ENCODE measurements around the gene ACBD4. TPM values are rescaled to one million over a fixed set of nuclear protein-coding genes. Genes with fewer than 3 reads are reported as not detected.
"Not testable (repeated sequence)": the region's sequence is repeated elsewhere in the genome, so short reads cannot be mapped to it uniquely, and the experiment has no call there.

ACBD4 gene
- total RNA-seq, 4 donors from 2014 or later: 24.9 to 96.1 (median 38.6) TPM

GRCh38 chr17:45123076-45123770, 12.3 kb upstream of the ACBD4 start:
- H3K9me3 ChIP-seq: no peaks in the 10 kb centered on the region
- peaks cover 0 to 8% (median 0%) of the 10 kb centered on the region in 4 donors for H3K36me3 ChIP-seq
- WGBS, 2 donors (ENCODE audit: low coverage in 1 of 2): 89 to 90% methylated on average over 2 to 6 of the region's 6 CpGs
- peaks cover 38 to 57% (median 47%) of the 10 kb centered on the region in 4 donors for H3K4me1 ChIP-seq
- H3K4me3 ChIP-seq: no peak overlapping the region
- TF ChIP-seq POLR2AphosphoS5 (IDR thresholded peaks at IDR 0.05) (no peak), CTCF (IDR thresholded peaks at IDR 0.05) (no peak), EP300 (IDR thresholded peaks at IDR 0.05; ENCODE audit: low read depth) (no peak), POLR2A (IDR thresholded peaks at IDR 0.05) (no peak)
- H3K27me3 ChIP-seq: no peaks in the 10 kb centered on the region
- DNase-seq: no peak
- in situ Hi-C loops (cut with MboI; ENCODE audit: low pct_ligation_motif_present in 1 of 4, low pct_unique_long_range_greater_than_20kb in 1 of 4, low sequenced_read_pairs in 3 of 4): no loop called here
- peak overlapping the region; percentile 74 to 77 (median 76) for H3K27ac ChIP-seq
- intact Hi-C loops (cut with DNase I; ENCODE audit: low total_unique reads): no loop called here

- Histone ChIP-seq H3K4me1 (peaks cover 47 to 67% (median 56%) of the 10 kb centered on the region in 4 donors), H3K27ac (peak overlapping the region; percentile 74 to 77 (median 76)), H3K4me3 (no peak overlapping the region), H3K27me3 (no peaks in the 10 kb centered on the region), H3K9me3 (no peaks in the 10 kb centered on the region), H3K36me3 (peaks cover 0 to 3% (median 0%) of the 10 kb centered on the region in 4 donors)
- DNase-seq: peak; percentile 82
- intact Hi-C loops (cut with DNase I; ENCODE audit: low total_unique reads): no loop called here
- WGBS, 2 donors (ENCODE audit: low coverage in 1 of 2): 55% methylated on average over 12 of the region's 15 CpGs; no CpG with 5 or more reads in 1 of the 2 donors
- no peak for TF ChIP-seq EP300 (IDR thresholded peaks at IDR 0.05; ENCODE audit: low read depth)
- peak in 2 of 3 donors; percentile 32 to 62 for TF ChIP-seq POLR2AphosphoS5 (IDR thresholded peaks at IDR 0.05)
- peak; percentile 35 for TF ChIP-seq POLR2A (IDR thresholded peaks at IDR 0.05)
- in situ Hi-C loops (cut with MboI; ENCODE audit: low pct_ligation_motif_present in 1 of 4, low pct_unique_long_range_greater_than_20kb in 1 of 4, low sequenced_read_pairs in 3 of 4): no loop called here
Measured at GRCh38 chr17:45123930-45124796, 11.3 kb upstream of the ACBD4 start.

GRCh38 chr17:45124797-45125122, 10.7 kb upstream of the ACBD4 start:
- intact Hi-C loops (cut with DNase I; ENCODE audit: low total_unique reads): not testable (repeated sequence)
- H3K4me1 ChIP-seq: peaks cover 53 to 73% (median 62%) of the 10 kb centered on the region in 4 donors

GRCh38 chr17:45125509-45125908, 10.0 kb upstream of the ACBD4 start:
- Histone ChIP-seq H3K4me3 (no peak overlapping the region), H3K4me1 (peaks cover 53 to 79% (median 69%) of the 10 kb centered on the region in 4 donors), H3K9me3 (no peaks in the 10 kb centered on the region), H3K27me3 (no peaks in the 10 kb centered on the region), H3K36me3 (no peaks in the 10 kb centered on the region), H3K27ac (peak overlapping the region in 3 of 4 donors; percentile 74 to 77 (median 76))
- intact Hi-C loops (cut with DNase I; ENCODE audit: low total_unique reads) (no loop called here), in situ Hi-C loops (cut with MboI; ENCODE audit: low pct_ligation_motif_present in 1 of 4, low pct_unique_long_range_greater_than_20kb in 1 of 4, low sequenced_read_pairs in 3 of 4) (no loop called here)
- DNase-seq: no peak
- 96 to 100% methylated on average over 4 to 8 of the region's 8 CpGs for WGBS, 2 donors (ENCODE audit: low coverage in 1 of 2)
- no peak for TF ChIP-seq CTCF (IDR thresholded peaks at IDR 0.05)
- no peak for TF ChIP-seq EP300 (IDR thresholded peaks at IDR 0.05; ENCODE audit: low read depth)
- no peak for TF ChIP-seq POLR2A (IDR thresholded peaks at IDR 0.05)
- TF ChIP-seq POLR2AphosphoS5 (IDR thresholded peaks at IDR 0.05): no peak

More at GRCh38 chr17:45124797-45125122, 10.7 kb upstream of the ACBD4 start:
- H3K27me3 ChIP-seq; in situ Hi-C loops (cut with MboI; ENCODE audit: low pct_ligation_motif_present in 1 of 4, low pct_unique_long_range_greater_than_20kb in 1 of 4, low sequenced_read_pairs in 3 of 4); H3K9me3 ChIP-seq; H3K36me3 ChIP-seq; DNase-seq; H3K4me3 ChIP-seq: not testable (repeated sequence)
- H3K27ac ChIP-seq: peak overlapping the region; percentile 74 to 77 (median 76)
- WGBS, 2 donors (ENCODE audit: low coverage in 1 of 2): 64 to 71% methylated on average over 4 to 5 of the region's 5 CpGs

- H3K4me1 ChIP-seq: peaks cover 55 to 85% (median 80%) of the 10 kb centered on the region in 4 donors
- TF ChIP-seq CTCF (IDR thresholded peaks at IDR 0.05) (peak in 1 of 5 experiments; percentile 8), POLR2A (IDR thresholded peaks at IDR 0.05) (no peak)
- WGBS, 2 donors (ENCODE audit: low coverage in 1 of 2): 61% methylated on average over 8 of the region's 8 CpGs; no CpG with 5 or more reads in 1 of the 2 donors
- no peaks in the 10 kb centered on the region for H3K27me3 ChIP-seq
- no peaks in the 10 kb centered on the region for H3K36me3 ChIP-seq
- peak; percentile 56 for DNase-seq
- H3K4me3 ChIP-seq: no peak overlapping the region
- in situ Hi-C loops (cut with MboI; ENCODE audit: low pct_ligation_motif_present in 1 of 4, low pct_unique_long_range_greater_than_20kb in 1 of 4, low sequenced_read_pairs in 3 of 4): no loop called here
- intact Hi-C loops (cut with DNase I; ENCODE audit: low total_unique reads): no loop called here
- H3K9me3 ChIP-seq: no peaks in the 10 kb centered on the region
- H3K27ac ChIP-seq: peak overlapping the region; percentile 99 to 100 (median 99)
Measured at GRCh38 chr17:45127207-45127547, 8.3 kb upstream of the ACBD4 start.

All from transverse colon (tissue), 4 donors.